PC-9 (cell line): ENCODE measurements around the gene BTBD1.

Source experiments
- CTCF ChIP-seq: fragments of 200-600 bp; sonication (generic); conservative IDR thresholded peaks from 2 replicates; pipeline ENCODE4 v1.6.1; 2017; ENCODE audit warnings: mixed run types, antibody characterized with exemption, mild to moderate bottlenecking, moderate library complexity
- EZH2 ChIP-seq: fragments of 200-600 bp; sonication (generic); IDR thresholded peaks from 2 replicates; pipeline ENCODE4 v1.8.0; 2017; ENCODE audit warnings: antibody characterized with exemption, low read depth

DNA sequence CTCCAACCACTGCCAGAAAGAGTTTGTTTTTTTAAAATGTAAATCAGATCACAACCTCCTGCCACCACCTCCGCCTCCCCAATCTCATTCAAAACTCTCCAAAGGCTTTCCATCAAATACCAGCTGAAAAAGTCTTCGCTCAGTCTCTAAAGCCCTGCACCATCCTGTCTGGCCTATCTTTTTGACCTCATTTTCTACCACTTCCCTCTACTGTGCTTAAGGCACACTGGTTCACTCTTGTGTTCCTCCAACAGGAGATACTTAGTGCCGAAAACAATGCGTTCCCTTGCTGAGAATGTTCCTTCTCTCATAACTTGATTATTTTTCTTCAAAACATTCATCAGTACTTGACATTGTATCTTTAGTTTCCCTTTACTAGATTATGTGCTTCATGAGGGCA, 3.5 kb downstream of the BTBD1 start:
- TF ChIP-seq CTCF (no peak), EZH2 (no peak)
